ENCODE data around the gene AARS2. TPM values are rescaled to one million over a fixed set of nuclear protein-coding genes. Genes with fewer than 3 reads are reported as not detected.
"Not testable (repeated sequence)": the region's sequence is repeated elsewhere in the genome, so short reads cannot be mapped to it uniquely, and the experiment has no call there.

The AARS2 gene
- total and polyA plus RNA-seq, 9 of the 15 experiments (the other 6 are each of a cell fraction or from before 2014, with no cell fraction given), result 0.97 to 34.0 (median 18.3) TPM

- in situ Hi-C loops (cut with MboI), result no loop called here
- WGBS (ENCODE audit: insufficient coverage, low coverage, missing lambda C conversion rate), result 14% methylated on average over 3 of the region's 3 CpGs
Observed at GRCh38 chr6:44321210-44321609, 8.1 kb upstream of the AARS2 start.

GRCh38 chr6:44317136-44317631, 4.0 kb upstream of the AARS2 start:
- H3K9ac ChIP-seq (ENCODE audit: insufficient read depth in 1 of 2, low read depth in 2 of 2, low read length in 2 of 2); ATAC-seq; BruUV-seq (replicated peaks); H3K9me1 ChIP-seq (ENCODE audit: control insufficient read depth, insufficient read depth, low read length); H2AFZ ChIP-seq (ENCODE audit: low read depth, low read length); H3K79me2 ChIP-seq (ENCODE audit: control insufficient read depth, insufficient read depth, low read length); H3K4me3 ChIP-seq; CTCF ChIA-PET (ENCODE audit: low intra/inter-chr PET ratio); H3K9me3 ChIP-seq (replicated peaks; ENCODE audit: control insufficient read depth, insufficient read depth, low read depth, low read length); H4K20me1 ChIP-seq (replicated peaks; ENCODE audit: control insufficient read depth, insufficient read depth, low read length); H3K4me1 ChIP-seq (replicated peaks in 1 of 2; ENCODE audit: control insufficient read depth in 2 of 2, insufficient read depth in 2 of 2, low read length in 2 of 2); intact Hi-C loops (cut with micrococcal nuclease); in situ Hi-C loops (cut with MboI); DNase-seq (ENCODE audit: extremely low read depth in 1 of 4, low spot score in 3 of 4); H3K27ac ChIP-seq (ENCODE audit: extremely low read depth, low read depth, low read length); H3K4me2 ChIP-seq (ENCODE audit: insufficient read depth, low read length); FAIRE-seq; H3K36me3 ChIP-seq (ENCODE audit: control insufficient read depth, insufficient read depth, low read length): not testable (repeated sequence)
- POLR2A ChIA-PET, result interaction anchor here (0.6 kb wide), 1 partner anchor 83 kb away, joined by 4 read pairs; no protein-coding TSS in a partner anchor
- under 1% methylated on average over 9 of the region's 9 CpGs for WGBS (ENCODE audit: insufficient coverage, low coverage, missing lambda C conversion rate)
- peaks cover 36 to 39% of the 10 kb centered on the region in 2 experiments for H3K27me3 ChIP-seq (ENCODE audit: control insufficient read depth in 2 of 2, insufficient read depth in 2 of 2, low read length in 2 of 2)
- TF ChIP-seq CBFA2T3 (IDR thresholded peaks at IDR 0.05) (peak; percentile 35; the same call in 1 of the 2 replicates), CBFA2T2 (conservative IDR thresholded peaks at IDR 0.05) (0 out of 2 replicates have a peak, but pooled peaks have one; percentile 10)

More at GRCh38 chr6:44321210-44321609, 8.1 kb upstream of the AARS2 start:
- Histone ChIP-seq H3K27ac (ENCODE audit: extremely low read depth, low read depth, low read length) (no peak overlapping the region), H3K36me3 (ENCODE audit: control insufficient read depth, insufficient read depth, low read length) (no peaks in the 10 kb centered on the region), H3K9ac (ENCODE audit: insufficient read depth in 1 of 2, low read depth in 2 of 2, low read length in 2 of 2) (no peak overlapping the region), H3K9me3 (replicated peaks; ENCODE audit: control insufficient read depth, insufficient read depth, low read depth, low read length) (no peaks in the 10 kb centered on the region), H4K20me1 (replicated peaks; ENCODE audit: control insufficient read depth, insufficient read depth, low read length) (no peaks in the 10 kb centered on the region), H3K4me1 (replicated peaks in 1 of 2; ENCODE audit: control insufficient read depth in 2 of 2, insufficient read depth in 2 of 2, low read length in 2 of 2) (no peaks in the 10 kb centered on the region), H3K4me2 (ENCODE audit: insufficient read depth, low read length) (no peak overlapping the region), H3K9me1 (ENCODE audit: control insufficient read depth, insufficient read depth, low read length) (no peaks in the 10 kb centered on the region), H3K4me3 (no peak overlapping the region), H3K27me3 (ENCODE audit: control insufficient read depth in 2 of 2, insufficient read depth in 2 of 2, low read length in 2 of 2) (peaks cover 50 to 55% of the 10 kb centered on the region in 2 experiments), H3K79me2 (ENCODE audit: control insufficient read depth, insufficient read depth, low read length) (no peaks in the 10 kb centered on the region), H2AFZ (ENCODE audit: low read depth, low read length) (no peak overlapping the region)
- no peak for FAIRE-seq
- peak; percentile 90 for TF ChIP-seq CBX2 (IDR thresholded peaks at IDR 0.05; ENCODE audit: insufficient read depth, low read length, poor library complexity, severe bottlenecking)
- TF ChIP-seq DNMT1 (IDR thresholded peaks at IDR 0.05), result no peak
- ATAC-seq, result no peak
- intact Hi-C loops (cut with micrococcal nuclease), result no loop called here
- no TSS peak for BruUV-seq (replicated peaks)
- ChIA-PET POLR2A (interaction anchor here (0.9 to 2.8 kb wide), 3 partner anchors 8 to 21 kb away, joined by 3 to 10 read pairs (median 4); partner anchors contain the start of gene AARS2), CTCF (ENCODE audit: low intra/inter-chr PET ratio) (no interaction called here)
- no peak for DNase-seq (ENCODE audit: extremely low read depth in 1 of 4, low spot score in 3 of 4)
